Limb (tissue), 2 donors: Measurements from ENCODE around the gene ALG12.

Experiments used
- DNase-seq, 2 donors: peaks; one replicate each; pipeline ENCODE4 v3.0.0-alpha.2; 2016; ENCODE audit errors: extremely low spot score in 2 of 2

Gene ALG12

DNA sequence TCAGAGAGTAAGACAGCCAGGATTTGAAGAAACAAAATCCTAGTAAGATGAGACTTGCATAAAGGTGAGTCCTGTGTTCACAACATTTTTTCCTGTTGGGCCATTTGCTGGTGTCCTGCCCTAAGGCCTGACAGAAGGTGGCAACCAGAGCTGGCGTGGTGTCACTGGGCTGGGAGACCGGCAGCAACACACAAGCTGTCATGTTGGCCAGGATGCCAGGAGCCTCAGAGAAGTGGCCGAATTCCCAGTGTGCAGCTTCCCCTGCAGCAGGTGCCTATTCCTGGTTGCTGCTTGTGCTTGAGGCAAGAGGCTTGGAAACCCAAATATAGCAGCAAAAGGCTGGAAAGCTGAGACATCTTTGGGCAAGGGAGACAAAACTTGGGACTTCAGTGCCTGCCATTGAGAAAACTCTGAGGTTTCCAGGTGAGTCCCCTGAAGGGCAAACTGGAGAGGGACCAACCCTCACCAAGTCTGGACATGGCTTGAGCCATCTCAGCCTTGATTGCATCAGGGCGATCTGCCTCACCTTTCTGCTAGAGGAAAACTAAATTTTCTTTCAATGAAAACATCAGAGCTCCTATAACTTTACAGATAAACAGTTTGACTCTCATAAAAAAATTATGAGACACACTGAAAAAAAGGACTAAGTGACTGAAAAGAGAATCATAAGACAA is 25.9 kb downstream of the ALG12 start:
- no peak for DNase-seq

DNA sequence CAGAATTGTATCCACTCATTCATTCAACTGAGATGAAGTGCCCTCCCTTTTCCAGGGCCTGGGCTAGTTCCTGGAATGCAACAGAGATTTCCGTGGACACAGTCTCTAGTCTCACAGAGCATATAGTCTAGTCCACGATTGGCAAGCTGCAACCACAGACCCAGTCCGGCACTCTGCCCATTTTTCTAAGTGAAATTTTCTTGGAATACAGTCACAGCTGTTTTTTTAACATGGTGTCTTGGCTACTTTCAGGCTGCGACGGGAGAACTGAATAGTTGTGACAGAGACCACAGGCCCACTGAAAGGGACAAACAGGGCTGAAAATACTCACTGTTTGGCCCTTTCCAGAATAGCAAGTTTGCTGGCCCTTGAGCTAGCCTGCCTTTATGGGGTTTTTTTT is 29.2 kb downstream of the ALG12 start:
- no peak for DNase-seq

DNA sequence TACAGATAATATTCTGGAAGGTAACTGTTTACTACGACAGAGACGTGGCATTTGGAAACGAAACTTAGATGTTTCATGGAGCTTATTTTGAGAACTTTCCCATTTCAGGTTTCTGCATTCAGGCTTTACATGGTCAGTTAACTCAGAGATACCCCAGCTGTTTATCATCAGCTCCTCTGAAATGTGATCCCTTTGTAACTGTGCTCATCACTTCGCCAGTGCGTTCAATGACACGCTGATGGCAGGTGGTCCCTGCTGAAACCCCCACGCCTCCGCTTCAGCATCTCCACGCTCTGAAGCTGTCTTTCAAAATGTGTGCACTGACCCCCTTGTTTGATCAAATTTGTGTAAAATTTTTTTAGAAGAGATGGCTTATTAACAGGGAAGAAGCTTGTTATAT is 30.5 kb downstream of the ALG12 start:
- no peak for DNase-seq

DNA sequence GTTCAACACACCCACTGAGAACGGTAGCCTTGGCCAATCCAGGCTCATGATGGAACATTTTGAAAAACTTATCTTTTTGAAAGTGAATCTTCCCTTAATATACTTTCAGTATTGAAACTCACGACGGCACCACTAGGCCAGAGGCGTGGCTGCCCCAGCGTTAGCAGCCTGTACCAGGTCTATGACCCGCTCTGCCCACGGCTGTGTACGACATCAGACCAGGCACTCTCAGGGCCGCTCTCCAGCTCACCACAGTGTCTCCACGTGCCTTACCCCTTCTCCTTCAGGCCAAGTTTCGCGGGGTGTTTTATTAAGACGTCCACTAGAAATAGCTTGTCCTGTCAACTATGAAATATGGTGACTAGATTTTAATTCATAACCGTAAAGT is 31.2 kb downstream of the ALG12 start:
- no peak for DNase-seq

DNA sequence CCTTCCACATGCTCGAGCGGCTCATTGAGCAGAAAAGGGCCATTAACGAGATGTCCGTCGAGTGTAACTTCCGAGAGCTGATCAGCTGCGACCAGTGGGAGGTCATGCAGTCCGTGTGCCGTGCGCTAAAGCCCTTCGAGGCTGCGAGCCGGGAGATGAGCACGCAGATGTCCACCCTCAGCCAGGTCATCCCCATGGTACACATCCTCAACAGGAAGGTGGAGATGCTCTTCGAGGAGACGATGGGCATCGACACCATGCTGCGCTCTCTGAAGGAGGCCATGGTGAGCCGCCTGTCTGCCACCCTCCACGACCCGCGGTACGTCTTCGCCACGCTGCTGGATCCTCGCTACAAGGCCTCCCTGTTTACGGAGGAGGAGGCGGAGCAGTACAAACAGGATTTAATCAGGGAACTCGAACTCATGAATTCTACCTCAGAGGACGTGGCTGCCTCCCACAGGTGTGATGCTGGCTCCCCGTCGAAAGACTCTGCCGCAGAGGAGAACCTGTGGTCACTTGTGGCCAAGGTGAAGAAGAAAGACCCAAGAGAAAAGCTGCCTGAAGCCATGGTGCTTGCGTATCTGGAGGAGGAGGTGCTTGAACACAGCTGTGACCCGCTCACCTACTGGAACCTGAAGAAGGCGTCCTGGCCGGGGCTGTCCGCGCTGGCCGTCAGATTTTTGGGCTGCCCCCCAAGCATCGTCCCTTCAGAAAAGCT is 31.7 kb downstream of the ALG12 start:
- DNase-seq: no peak

DNA sequence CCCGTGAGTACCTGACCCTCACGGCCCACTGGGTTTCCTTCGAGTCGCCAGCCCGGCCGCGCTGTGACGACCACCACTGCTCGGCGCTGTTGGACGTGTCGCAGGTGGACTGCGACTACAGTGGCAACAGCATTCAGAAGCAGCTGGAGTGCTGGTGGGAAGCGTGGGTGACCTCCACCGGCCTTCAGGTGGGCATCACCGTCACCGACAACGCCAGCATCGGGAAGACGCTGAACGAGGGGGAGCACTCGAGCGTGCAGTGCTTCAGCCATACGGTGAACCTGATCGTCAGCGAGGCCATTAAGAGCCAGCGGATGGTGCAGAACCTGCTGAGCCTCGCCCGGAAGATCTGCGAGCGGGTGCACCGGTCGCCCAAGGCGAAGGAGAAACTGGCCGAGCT is 32.4 kb downstream of the ALG12 start:
- no peak for DNase-seq

DNA sequence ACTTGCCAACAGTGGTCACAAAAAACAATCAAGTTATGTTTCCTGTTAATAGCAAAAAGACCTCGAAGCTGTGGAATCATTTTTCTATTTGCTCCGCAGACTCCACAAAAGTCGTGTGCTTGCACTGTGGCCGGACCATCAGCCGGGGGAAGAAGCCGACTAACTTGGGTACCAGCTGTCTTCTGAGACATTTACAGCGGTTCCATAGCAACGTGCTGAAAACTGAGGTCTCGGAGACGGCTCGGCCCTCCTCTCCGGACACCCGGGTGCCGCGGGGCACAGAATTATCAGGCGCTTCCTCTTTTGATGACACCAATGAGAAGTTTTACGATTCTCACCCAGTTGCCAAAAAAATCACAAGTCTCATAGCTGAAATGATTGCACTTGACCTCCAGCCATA is 33.0 kb downstream of the ALG12 start:
- no peak for DNase-seq

DNA sequence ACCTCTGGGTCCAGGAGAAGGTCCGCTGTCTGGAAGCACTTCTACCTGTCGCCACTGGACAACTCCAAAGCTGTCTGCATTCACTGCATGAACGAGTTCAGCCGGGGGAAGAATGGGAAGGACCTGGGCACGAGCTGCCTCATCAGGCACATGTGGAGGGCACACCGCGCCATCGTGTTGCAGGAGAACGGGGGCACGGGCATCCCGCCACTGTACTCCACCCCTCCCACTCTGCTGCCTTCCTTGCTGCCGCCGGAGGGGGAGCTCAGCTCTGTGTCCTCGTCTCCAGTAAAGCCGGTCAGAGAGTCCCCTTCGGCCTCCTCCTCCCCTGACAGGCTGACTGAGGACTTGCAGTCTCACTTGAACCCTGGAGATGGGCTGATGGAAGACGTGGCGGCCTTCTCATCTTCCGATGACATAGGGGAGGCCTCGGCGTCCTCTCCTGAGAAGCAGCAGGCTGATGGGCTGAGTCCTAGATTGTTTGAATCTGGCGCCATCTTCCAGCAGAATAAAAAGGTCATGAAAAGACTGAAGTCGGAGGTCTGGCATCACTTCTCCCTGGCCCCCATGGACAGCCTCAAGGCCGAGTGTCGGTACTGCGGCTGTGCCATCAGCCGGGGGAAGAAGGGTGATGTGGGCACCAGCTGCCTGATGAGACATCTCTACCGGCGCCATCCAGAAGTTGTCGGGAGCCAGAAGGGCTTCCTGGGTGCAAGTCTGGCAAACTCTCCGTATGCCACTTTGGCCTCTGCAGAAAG is 33.6 kb downstream of the ALG12 start:
- DNase-seq: no peak

DNA sequence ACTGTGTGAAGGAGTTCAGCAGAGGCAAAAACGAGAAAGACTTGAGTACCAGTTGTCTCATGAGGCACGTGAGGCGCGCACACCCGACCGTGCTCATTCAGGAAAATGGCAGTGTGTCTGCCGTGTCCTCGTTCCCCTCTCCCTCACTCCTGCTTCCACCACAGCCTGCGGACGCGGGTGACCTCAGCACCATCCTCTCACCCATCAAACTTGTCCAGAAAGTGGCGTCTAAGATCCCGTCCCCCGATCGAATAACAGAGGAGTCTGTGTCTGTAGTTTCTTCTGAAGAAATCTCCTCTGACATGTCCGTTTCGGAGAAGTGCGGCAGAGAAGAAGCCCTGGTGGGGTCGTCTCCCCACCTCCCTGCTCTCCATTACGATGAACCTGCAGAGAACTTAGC is 34.2 kb downstream of the ALG12 start:
- no peak for DNase-seq

DNA sequence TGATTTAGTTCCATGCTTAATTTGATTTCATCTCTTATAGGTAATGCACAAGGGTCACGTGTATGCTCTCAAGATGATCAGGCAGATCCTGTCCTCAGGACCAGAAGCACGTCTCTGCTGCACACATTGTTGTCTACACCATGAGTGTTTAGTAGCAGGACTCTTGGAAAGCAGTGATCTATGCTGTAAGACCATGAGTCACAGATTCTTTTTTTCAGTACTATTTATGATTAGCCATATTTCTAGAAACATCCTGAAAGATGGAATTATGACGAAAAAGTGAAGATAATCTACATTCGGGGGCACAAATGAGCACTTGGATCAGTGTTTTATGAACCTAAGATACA is 35.0 kb downstream of the ALG12 start:
- no peak for DNase-seq

DNA sequence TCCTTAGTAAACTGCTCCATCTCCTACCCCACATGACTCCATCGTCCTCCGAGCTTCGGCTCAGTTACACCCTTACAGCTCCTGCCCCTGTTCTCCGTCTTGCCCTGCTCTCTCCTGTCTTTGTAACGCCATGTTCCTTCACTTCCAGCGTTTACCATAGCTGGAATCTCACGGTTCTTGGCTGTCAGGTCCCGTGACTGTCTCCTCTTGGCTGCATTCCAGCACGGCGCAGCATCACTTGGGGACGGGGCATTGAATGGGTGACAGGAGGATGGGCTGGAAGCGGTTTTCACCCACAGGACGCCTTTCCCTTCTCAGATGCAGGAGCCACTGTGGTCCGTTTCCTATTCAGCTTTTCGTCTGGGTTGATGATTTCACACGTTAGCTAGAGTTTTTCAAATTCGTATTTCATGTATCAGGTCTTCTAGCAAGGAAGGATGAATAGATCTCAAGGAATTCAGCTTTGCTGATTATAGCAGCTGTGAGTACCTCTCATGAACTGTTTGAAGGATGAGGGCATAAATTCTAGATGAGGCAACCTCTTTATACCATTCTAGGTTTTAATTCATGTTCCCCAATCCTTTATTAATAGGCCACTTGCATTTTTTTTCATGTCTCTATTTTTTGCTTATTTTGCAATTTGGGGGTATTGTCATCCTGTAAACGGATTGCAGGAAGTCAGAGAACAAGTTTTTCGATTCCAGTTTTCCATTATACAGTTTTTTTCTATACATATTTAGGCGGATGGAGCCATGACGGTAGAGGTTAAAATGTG is 35.5 kb downstream of the ALG12 start:
- no peak for DNase-seq

DNA sequence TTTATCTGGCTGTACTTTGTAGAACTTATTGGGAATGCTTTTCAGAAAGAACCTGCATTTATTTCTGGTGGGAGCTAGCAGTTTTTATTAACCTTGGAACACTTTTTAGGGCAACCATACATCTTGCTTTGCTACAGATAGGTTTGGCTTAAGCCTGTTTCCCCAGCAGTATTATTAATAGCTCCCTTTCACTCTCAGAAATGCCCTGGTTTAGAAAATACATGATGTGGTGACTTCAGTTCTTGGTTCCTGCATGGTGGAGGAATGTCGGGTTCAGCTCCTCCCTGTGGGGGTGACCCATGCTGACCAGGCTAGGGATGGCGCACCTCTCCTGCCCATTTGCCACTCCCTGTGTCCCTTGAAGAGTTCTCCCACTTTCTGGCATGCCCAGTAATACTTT is 36.4 kb downstream of the ALG12 start:
- no peak for DNase-seq

DNA sequence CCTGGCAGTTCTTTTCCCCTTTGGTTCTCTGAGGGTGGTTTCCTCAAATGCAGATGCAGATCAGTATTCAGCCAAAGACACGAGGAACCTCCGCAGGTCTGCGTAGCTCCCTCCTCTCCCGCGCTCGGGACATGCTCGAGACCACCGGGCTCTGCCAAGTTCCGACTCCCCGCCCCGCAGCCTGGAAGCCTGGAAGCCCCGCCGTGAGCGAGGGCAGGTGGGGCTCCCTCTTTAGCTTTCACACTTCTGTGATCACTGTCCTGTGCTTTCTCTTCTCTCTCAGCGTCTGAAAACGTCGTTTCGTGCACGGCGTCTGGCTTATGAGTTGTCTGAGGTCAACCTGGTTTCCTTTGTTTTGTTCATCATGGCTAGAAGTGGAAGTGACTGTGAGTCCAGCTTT is 38.0 kb downstream of the ALG12 start:
- no peak for DNase-seq

DNA sequence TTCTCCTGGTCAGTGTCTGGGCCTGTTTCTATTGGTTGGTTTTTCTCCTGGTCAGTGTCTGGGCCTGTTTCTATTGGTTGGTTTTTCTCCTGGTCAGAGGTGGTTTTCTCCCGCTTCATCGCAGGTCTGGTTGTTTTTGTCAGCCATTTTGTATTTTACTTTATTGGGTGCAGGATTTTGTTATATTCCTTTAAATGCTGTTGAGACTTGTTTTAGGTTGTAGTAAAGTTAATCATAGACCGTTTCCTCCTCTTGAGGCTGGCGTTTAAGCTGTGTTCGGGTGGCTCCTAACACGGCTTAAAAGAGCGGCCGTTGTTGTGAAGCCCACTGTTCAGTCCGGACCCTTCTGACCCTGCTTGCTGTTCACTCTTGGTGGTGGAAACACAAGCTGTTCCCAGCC is 38.4 kb downstream of the ALG12 start:
- DNase-seq: no peak

DNA sequence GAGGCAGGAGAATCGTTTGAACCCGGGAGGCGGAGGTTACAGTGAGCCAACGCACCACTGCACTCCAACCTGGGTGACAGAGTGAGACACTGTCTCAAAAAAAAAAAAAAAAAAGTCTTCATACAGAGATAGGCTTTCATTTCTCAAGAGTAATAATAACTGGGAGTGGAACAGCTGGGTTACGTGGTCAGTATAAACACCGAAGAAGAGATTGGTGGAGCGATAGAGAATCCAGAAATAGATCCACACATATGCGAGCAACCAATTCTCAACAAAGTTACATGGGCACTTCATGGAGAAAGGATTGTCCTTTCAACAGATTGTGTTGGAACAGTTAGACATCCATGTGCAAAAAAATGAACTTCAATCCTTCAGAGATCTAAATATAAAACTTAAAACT is 40.0 kb downstream of the ALG12 start:
- no peak for DNase-seq

DNA sequence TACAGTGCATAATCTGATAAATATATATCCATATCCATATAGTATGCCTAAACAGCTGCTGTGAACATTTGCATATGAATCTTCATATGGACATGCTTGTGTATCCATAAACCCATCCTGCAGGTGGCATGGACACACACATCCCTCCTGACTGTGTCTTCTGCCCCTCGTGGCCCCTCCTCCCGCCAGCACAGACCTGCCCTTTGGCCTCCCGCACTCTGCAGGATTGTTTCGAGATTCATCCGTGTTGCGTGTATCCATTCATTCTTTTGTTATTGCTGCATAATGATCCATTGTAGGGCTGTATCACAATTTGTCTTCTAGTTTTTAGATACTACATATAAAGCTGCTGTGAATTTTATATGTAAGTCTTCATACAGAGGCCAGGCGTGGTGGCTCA is 40.6 kb downstream of the ALG12 start:
- no peak for DNase-seq

DNA sequence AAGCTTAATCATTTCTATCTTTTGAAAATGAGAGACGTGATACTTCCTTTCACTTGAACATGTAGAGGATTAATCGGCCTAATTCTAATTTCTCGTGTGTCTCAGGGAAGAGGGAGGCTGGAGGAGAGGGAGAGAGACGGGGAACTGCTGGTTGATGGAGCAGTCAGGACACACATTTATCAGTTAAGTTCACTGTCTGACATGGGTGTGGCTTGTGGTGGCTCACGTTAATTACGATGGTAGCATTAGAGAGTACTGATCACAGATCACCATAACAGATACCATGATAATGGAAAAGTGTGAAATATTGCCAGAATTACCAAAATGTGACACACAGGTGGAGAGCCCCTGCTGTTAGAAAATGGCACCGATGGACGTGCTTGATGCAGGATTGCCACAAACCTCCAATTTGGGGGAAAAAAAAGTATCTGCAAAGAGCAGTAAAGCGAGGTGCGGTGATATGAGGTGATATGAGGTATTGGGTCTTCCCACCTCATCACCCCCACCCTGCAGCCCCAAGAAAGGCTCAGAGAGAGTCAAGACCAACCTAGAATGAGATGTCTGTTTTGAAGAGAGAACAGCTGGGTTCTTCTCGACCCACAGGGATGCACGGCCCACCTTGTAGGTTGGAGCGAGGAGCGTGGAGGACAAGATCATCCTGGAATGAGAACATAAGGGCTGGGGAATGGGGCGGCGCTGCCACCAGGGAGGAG is 44.9 kb downstream of the ALG12 start:
- DNase-seq: no peak

DNA sequence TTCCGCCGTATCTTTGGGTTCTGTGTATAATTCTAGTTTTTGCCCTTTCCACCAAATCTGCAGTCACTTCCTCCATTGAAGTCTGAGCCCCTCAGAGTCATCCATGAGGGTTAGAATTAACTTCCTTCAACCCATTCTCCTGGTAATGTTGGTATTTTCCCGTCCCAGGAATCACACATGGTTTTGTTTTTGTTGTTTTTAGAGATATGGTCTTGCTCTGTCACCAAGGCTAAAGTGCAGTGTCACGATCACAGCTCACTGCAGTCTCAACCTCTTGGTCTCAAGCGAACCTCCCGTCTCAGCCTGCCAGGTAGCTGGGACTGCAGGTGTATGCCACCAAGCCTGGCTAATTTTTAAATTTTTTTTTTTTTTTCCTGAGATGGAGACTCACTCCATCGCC is 45.9 kb downstream of the ALG12 start:
- DNase-seq: no peak

DNA sequence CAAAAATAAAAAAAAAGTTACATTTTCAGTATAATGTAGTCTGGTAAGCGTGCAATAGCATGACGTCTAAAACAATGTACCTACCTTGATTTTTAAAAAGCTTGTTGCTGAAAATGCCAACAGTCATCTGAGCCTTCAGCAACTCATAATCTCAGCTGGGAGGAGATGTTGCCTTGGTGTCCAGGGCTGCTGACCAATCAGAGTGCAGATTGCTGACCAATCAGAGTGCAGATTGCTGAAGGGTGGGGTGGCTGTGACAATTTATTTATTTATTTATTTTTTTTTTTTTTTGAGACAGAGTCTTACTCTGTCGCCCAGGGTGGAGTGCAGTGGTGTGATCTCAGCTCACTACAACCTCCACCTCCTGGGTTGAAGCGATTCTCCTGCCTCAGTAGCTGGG is 46.8 kb downstream of the ALG12 start:
- no peak for DNase-seq

DNA sequence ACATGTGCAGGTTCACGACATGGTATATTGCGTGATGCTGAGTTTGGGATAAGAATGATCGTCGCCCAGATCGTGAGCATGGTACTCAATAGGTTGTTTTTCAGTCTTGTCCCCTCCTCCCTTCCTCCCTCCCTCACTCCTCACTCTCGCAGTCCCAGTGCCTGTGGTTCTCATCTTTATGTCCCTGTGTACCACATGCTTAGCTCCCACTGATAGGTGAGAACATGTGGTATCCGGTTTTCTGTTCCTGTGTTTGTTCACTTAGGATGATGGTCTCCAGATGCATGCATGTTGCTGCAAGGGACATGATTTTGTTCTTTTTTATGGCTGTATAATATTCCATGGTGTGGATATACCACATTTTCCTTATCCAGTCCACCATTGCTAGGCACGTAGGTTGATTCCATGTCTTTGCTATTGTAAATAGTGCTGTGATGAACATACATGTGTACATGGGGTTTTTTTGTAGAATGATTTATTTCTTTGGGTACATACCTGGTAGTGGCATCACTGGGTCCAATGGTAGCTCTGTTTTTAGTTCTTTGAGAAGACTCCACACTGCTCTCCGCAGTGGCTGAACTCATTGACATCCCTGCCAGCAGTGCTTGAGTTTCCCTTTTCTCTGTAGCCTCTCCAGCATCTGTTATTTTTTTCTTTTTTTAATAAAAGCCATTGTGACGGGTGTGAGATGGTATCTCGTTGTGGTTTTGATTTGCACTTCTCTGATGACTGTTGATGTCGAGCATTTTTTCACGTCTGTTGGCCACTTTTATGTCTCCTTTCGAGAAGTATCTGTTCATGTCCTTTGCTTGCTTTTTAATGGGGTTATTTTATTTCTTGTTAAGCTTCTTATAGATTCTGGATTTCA is 48.2 kb downstream of the ALG12 start:
- DNase-seq: no peak
